ENCODE data around the gene NCOA7.

Gene NCOA7

DNA sequence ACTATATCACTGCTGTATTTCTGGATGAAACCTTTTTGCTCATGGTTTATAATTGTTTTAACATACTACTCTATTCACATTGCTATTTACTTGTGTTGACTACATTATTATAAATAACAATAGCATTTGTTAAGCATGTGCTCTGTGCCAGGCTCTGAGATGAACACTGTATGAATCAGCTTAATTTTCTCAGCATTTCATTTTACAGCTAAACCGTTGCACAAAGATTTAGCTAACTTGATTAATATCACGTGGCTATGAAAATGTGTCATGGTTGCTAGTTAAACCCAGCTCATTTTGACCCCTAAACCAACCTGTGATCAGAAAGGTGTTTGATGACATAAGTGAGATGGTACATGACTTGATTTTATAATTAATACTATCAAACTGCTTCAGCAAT, 77.5 kb downstream of the NCOA7 start:
- Histone ChIP-seq H3K27me3 (ENCODE audit: low read length) (no peaks in the 10 kb centered on the region), H3K4me3 (ENCODE audit: insufficient read depth, low read length, poor library complexity, severe bottlenecking) (no peak overlapping the region), H3K9me2 (replicated peaks; ENCODE audit: insufficient read depth, low read length) (no peaks in the 10 kb centered on the region), H3K9me3 (ENCODE audit: insufficient read depth, low read length) (no peaks in the 10 kb centered on the region), H3K27ac (ENCODE audit: low read depth, low read length) (no peak overlapping the region), H2AFZ (ENCODE audit: low read depth, low read length, severe bottlenecking) (no peak overlapping the region), H4K20me1 (ENCODE audit: low read depth, low read length) (no peaks in the 10 kb centered on the region), H3K9ac (ENCODE audit: low read length) (no peak overlapping the region), H3K4me2 (ENCODE audit: low read depth, low read length, poor library complexity, severe bottlenecking) (no peak overlapping the region), H3K79me2 (ENCODE audit: insufficient read depth, low read length) (peaks cover 14% of the 10 kb centered on the region), H3F3A (ENCODE audit: insufficient read depth) (no peaks in the 10 kb centered on the region), H3K36me3 (ENCODE audit: low read length) (no peaks in the 10 kb centered on the region)
- TF ChIP-seq, protein P1, sequence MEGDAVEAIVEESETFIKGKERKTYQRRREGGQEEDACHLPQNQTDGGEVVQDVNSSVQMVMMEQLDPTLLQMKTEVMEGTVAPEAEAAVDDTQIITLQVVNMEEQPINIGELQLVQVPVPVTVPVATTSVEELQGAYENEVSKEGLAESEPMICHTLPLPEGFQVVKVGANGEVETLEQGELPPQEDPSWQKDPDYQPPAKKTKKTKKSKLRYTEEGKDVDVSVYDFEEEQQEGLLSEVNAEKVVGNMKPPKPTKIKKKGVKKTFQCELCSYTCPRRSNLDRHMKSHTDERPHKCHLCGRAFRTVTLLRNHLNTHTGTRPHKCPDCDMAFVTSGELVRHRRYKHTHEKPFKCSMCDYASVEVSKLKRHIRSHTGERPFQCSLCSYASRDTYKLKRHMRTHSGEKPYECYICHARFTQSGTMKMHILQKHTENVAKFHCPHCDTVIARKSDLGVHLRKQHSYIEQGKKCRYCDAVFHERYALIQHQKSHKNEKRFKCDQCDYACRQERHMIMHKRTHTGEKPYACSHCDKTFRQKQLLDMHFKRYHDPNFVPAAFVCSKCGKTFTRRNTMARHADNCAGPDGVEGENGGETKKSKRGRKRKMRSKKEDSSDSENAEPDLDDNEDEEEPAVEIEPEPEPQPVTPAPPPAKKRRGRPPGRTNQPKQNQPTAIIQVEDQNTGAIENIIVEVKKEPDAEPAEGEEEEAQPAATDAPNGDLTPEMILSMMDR (IDR thresholded peaks at IDR 0.05; ENCODE audit: insufficient read depth, low read length, poor library complexity, severe bottlenecking) = no peak
- no peak for TF ChIP-seq EZH2phosphoT487 (conservative IDR thresholded peaks at IDR 0.05; ENCODE audit: low read length)

DNA sequence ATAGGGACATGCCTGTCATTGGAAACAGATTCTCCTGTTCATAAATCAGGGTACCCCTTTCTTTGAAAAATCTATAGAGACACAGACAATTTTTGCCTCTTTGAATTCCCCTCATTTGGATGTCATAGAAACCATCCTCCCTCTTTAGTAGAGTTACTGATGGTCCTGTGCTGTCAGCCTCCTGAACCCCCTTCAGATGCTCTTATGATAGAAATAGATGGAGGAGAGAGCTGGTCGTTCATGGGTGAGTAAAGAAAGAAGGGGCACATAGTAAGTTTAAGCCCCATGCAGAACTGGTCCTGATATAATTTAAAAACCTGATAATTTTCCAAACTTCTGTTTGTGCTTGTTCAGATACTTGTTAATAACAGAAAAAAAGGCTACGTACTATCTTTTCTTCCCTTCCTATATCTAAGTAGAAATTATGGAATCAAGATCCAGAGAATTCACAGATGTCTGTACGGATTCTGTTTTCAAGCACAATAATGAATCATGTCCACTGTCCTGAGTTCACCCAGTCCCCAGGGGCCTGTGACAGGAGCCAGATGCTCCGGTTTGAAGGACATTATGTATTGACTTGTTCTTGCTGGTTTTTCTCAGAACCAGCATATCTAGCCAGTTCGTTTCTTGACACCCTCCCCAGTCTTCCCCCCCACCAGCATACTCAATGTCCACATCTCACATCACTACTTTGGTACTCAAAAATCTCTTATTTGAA, 78.1 kb downstream of the NCOA7 start:
- Histone ChIP-seq H2AFZ (ENCODE audit: low read depth, low read length, severe bottlenecking) (no peak overlapping the region), H3K4me3 (ENCODE audit: insufficient read depth, low read length, poor library complexity, severe bottlenecking) (no peak overlapping the region), H3K36me3 (ENCODE audit: low read length) (no peaks in the 10 kb centered on the region), H3K79me2 (ENCODE audit: insufficient read depth, low read length) (peaks cover 11% of the 10 kb centered on the region; the same call in 1 of the 2 replicates), H3K4me2 (ENCODE audit: low read depth, low read length, poor library complexity, severe bottlenecking) (no peak overlapping the region), H4K20me1 (ENCODE audit: low read depth, low read length) (no peaks in the 10 kb centered on the region), H3K9ac (ENCODE audit: low read length) (no peak overlapping the region), H3K27ac (ENCODE audit: low read depth, low read length) (no peak overlapping the region), H3K27me3 (ENCODE audit: low read length) (no peaks in the 10 kb centered on the region), H3K9me3 (ENCODE audit: insufficient read depth, low read length) (no peaks in the 10 kb centered on the region), H3F3A (ENCODE audit: insufficient read depth) (no peaks in the 10 kb centered on the region), H3K9me2 (replicated peaks; ENCODE audit: insufficient read depth, low read length) (no peaks in the 10 kb centered on the region)
- no peak for TF ChIP-seq EZH2phosphoT487 (conservative IDR thresholded peaks at IDR 0.05; ENCODE audit: low read length)
- TF ChIP-seq, protein P1 (IDR thresholded peaks at IDR 0.05; ENCODE audit: insufficient read depth, low read length, poor library complexity, severe bottlenecking) = no peak

DNA sequence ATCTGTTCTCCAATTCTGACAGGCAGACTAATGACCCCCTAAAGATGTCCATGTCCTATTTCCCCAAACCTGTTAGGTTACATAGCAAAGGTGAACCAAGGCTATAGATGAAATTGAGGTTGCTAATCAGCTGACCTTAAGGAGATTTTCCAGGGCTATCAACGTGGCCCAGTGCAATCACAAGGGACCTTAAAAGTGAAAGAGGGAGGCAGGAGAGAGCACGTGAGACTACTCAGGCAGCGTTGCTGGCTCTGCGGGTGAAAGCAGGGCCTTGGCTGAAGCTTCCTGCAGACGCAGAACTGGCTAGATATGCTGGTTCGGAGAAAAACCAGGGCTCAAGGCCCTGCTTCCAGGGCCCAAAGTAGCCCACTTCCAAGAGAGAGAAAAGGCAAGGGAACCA, 78.7 kb downstream of the NCOA7 start:
- Histone ChIP-seq H3K27ac (ENCODE audit: low read depth, low read length) (no peak overlapping the region), H3K27me3 (ENCODE audit: low read length) (no peaks in the 10 kb centered on the region), H3K36me3 (ENCODE audit: low read length) (no peaks in the 10 kb centered on the region), H3K4me3 (ENCODE audit: insufficient read depth, low read length, poor library complexity, severe bottlenecking) (no peak overlapping the region), H3K79me2 (ENCODE audit: insufficient read depth, low read length) (peaks cover 11% of the 10 kb centered on the region; the same call in 1 of the 2 replicates), H2AFZ (ENCODE audit: low read depth, low read length, severe bottlenecking) (no peak overlapping the region), H3K9ac (ENCODE audit: low read length) (no peak overlapping the region), H3K9me2 (replicated peaks; ENCODE audit: insufficient read depth, low read length) (no peaks in the 10 kb centered on the region), H3F3A (ENCODE audit: insufficient read depth) (no peaks in the 10 kb centered on the region), H3K4me2 (ENCODE audit: low read depth, low read length, poor library complexity, severe bottlenecking) (no peak overlapping the region), H4K20me1 (ENCODE audit: low read depth, low read length) (no peaks in the 10 kb centered on the region), H3K9me3 (ENCODE audit: insufficient read depth, low read length) (no peaks in the 10 kb centered on the region)
- no peak for TF ChIP-seq EZH2phosphoT487 (conservative IDR thresholded peaks at IDR 0.05; ENCODE audit: low read length)
- TF ChIP-seq, protein P1 (IDR thresholded peaks at IDR 0.05; ENCODE audit: insufficient read depth, low read length, poor library complexity, severe bottlenecking) = no peak

Data from SU-DHL-6 (cell line).